GM12878 (cell line): ENCODE results near the gene ATP2C1. TPM values are rescaled to one million over a fixed set of nuclear protein-coding genes. Genes with fewer than 3 reads are reported as not detected.
A peak's percentile ranks its signal among the peaks of the same experiment; 100 is the strongest.

Experiments
- ATAC-seq: fragments of 200-7000 bp; cut with Tn5 transposase; 3 replicates; pipeline ENCODE4 v1.9.1; 2020; ENCODE audit warnings: mild to moderate bottlenecking, moderate library complexity
- BruUV-seq: library from RNA; stranded (reverse); fragments of 400-500 nt; replicated peaks from 2 replicates; lab custom pipeline; 2021; lab: Mats Ljungman, UMichigan
- CTCF ChIA-PET: fragments of 300-600 bp; sonication (Branson Sonifier 250); formaldehyde crosslinking; extraction: SDS; loops from one replicate; lab custom pipeline; 2021; ENCODE audit warnings: inconsistent platforms; lab: Yijun Ruan, JAX
- POLR2A ChIA-PET: fragments of 350-600 bp; formaldehyde crosslinking; extraction: SDS; loops from one replicate; lab custom pipeline; 2021; ENCODE audit warnings: inconsistent platforms; lab: Charles Lee
- RAD21 ChIA-PET: fragments of 300-600 bp; sonication (Branson Sonifier 250); formaldehyde crosslinking; loops from one replicate; lab custom pipeline; 2023; ENCODE audit warnings: antibody characterized with exemption; ENCODE audit not compliant: unreplicated experiment; lab: Charles Lee
- SMC1A ChIA-PET: fragments of 300-600 bp; sonication (Branson Sonifier 250); formaldehyde crosslinking; loops from one replicate; lab custom pipeline; 2023; ENCODE audit not compliant: unreplicated experiment, uncharacterized antibody; lab: Charles Lee
- DNase-seq: peaks from one replicate; pipeline ENCODE4 v3.0.0-alpha.2; 2011; ENCODE audit warnings: low read depth, low spot score
- FAIRE-seq: peaks from 3 replicates; lab custom pipeline; 2011; peaks lifted over from hg19 to GRCh38; lab: Jason Lieb, UNC
- H2AFZ ChIP-seq: 2 replicates; pipeline ENCODE4 v1.6.0; 2011; ENCODE audit warnings: low read depth, low read length, control low read depth; ENCODE audit not compliant: control insufficient read depth
- H3K27ac ChIP-seq: 2 replicates; pipeline ENCODE4 v1.5.1; 2011; ENCODE audit warnings: control low read depth; ENCODE audit not compliant: control insufficient read depth, insufficient read depth
- H3K27me3 ChIP-seq, 2 experiments: replicated peaks in 1 of 2; 2 replicates each; pipeline versions ENCODE4 v1.6.0 to v1.6.1; 2011; ENCODE audit warnings: low read length in 1 of 2; ENCODE audit not compliant: control insufficient read depth in 2 of 2, insufficient read depth in 2 of 2
- H3K36me3 ChIP-seq, 2 experiments: 2 replicates each; pipeline ENCODE4 v1.5.1; 2011; ENCODE audit warnings: low read length in 1 of 2; ENCODE audit not compliant: control insufficient read depth in 2 of 2, insufficient read depth in 2 of 2
- H3K4me1 ChIP-seq: 2 replicates; pipeline ENCODE4 v1.6.1; 2011; ENCODE audit warnings: mild to moderate bottlenecking, low read length, moderate library complexity, mixed read lengths; ENCODE audit not compliant: control insufficient read depth, insufficient read depth
- H3K4me2 ChIP-seq: 2 replicates; pipeline ENCODE4 v1.6.0; 2011; ENCODE audit warnings: control low read depth; ENCODE audit not compliant: control insufficient read depth, insufficient read depth
- H3K4me3 ChIP-seq: fragments of 200-600 bp; sonication (generic); 2 replicates; pipeline ENCODE4 v1.5.1; 2016
- H3K79me2 ChIP-seq: 2 replicates; pipeline ENCODE4 v1.6.0; 2011; ENCODE audit warnings: low read length; ENCODE audit not compliant: control insufficient read depth, insufficient read depth
- H3K9ac ChIP-seq: 2 replicates; pipeline ENCODE4 v1.8.0; 2011; ENCODE audit warnings: low read length, control low read depth, mixed read lengths; ENCODE audit not compliant: control insufficient read depth, insufficient read depth
- H3K9me3 ChIP-seq: replicated peaks from 3 replicates; pipeline ENCODE4 v1.5.1; 2011; ENCODE audit warnings: mild to moderate bottlenecking, low read length; ENCODE audit not compliant: control insufficient read depth, insufficient read depth
- H4K20me1 ChIP-seq: 2 replicates; pipeline ENCODE4 v1.6.0; 2011; ENCODE audit not compliant: control insufficient read depth, insufficient read depth
- ASH2L ChIP-seq: fragments of 300-600, 200-600 bp; sonication (generic); IDR thresholded peaks from 2 replicates; pipeline ENCODE4 v1.6.1; 2017; ENCODE audit warnings: low read depth, mild to moderate bottlenecking, borderline replicate concordance
- BRCA1 ChIP-seq: IDR thresholded peaks from 2 replicates; pipeline ENCODE4 v1.6.1; 2011; ENCODE audit warnings: low read depth, low read length, improper control_type of control experiment
- ETV6 ChIP-seq, 2 experiments: fragments of 450-650 bp in 1 of 2; IDR thresholded peaks in 1 of 2; conservative IDR thresholded peaks in 1 of 2; 2 replicates each; pipeline ENCODE4 v1.6.1; 2014; ENCODE audit warnings: antibody characterized with exemption in 1 of 2, borderline replicate concordance in 1 of 2, low read depth in 1 of 2, mild to moderate bottlenecking in 1 of 2, moderate library complexity in 1 of 2
- IKZF1 ChIP-seq: fragments of 450-650 bp; conservative IDR thresholded peaks from 2 replicates; pipeline ENCODE4 v1.6.1; 2017; ENCODE audit warnings: antibody characterized with exemption, mild to moderate bottlenecking
- JUNB ChIP-seq: IDR thresholded peaks from 2 replicates; pipeline ENCODE4 v1.6.1; 2016; ENCODE audit warnings: antibody characterized with exemption, mild to moderate bottlenecking
- MAX ChIP-seq: IDR thresholded peaks from 2 replicates; pipeline ENCODE4 v1.6.1; 2012; ENCODE audit warnings: low read depth, low read length, improper control_type of control experiment
- POLR2AphosphoS5 ChIP-seq: IDR thresholded peaks from 2 replicates; pipeline ENCODE4 v1.6.1; 2011; ENCODE audit warnings: mild to moderate bottlenecking, low read length, inconsistent platforms
- RBBP5 ChIP-seq: fragments of 200-600 bp; sonication (generic); conservative IDR thresholded peaks from 2 replicates; pipeline ENCODE4 v1.6.1; 2016
- RFX5 ChIP-seq: IDR thresholded peaks from 2 replicates; pipeline ENCODE4 v1.6.1; 2011; ENCODE audit warnings: low read depth, low read length, improper control_type of control experiment
- SREBF2 ChIP-seq: IDR thresholded peaks from 2 replicates; pipeline ENCODE4 v1.6.1; 2012; ENCODE audit warnings: mild to moderate bottlenecking, low read length
- TCF3 ChIP-seq: IDR thresholded peaks from 2 replicates; pipeline ENCODE4 v1.6.1; 2012; ENCODE audit warnings: low read depth, mild to moderate bottlenecking, low read length, borderline replicate concordance; ENCODE audit not compliant: insufficient read depth
- ZNF687 ChIP-seq: fragments of 450-650 bp; IDR thresholded peaks from 2 replicates; pipeline ENCODE4 v1.6.1; 2017; ENCODE audit warnings: mild to moderate bottlenecking, moderate library complexity
- WGBS: methylation state at CpG from one replicate; pipeline ENCODE4 v1.1.6; 2016; ENCODE audit warnings: low lambda C conversion rate; ENCODE audit not compliant: insufficient replicate concordance, insufficient coverage; ENCODE audit errors: missing lambda C conversion rate; 5-methylcytosine and 5-hydroxymethylcytosine counted together
- in situ Hi-C: fragments of 300-500 bp; cut with MboI; formaldehyde crosslinking; loops from 9 replicates; pipeline ENCODE4 v1.14.3; 2018; ENCODE audit warnings: mixed read lengths
- intact Hi-C: fragments of 100-400 bp; cut with micrococcal nuclease; formaldehyde crosslinking; loops from one replicate; pipeline ENCODE4 v1.14.2; 2022; ENCODE audit not compliant: unreplicated experiment
- polyA plus RNA-seq, 11 experiments: library from polyadenylated mRNA; depleted of rRNA in 4 of 11; unstranded in 6 of 11; stranded (reverse) in 5 of 11; fragments of >200 nt; fragmentation: Nextera tagmentation in 4 of 11; fragmentation: Illumina TruSeq in 1 of 11; extraction: Ambion mirVana in 4 of 11; extraction: Trizol in 1 of 11; gene quantifications; 1 replicate in 1 of 11; 2 replicates in 10 of 11; pipeline versions ENCODE4 v1.2.1 to v1.2.3, GENCODE V29; 2011 to 2016; ENCODE audit warnings: inconsistent platforms in 2 of 11, missing spikeins in 2 of 11, low read depth in 1 of 11
- total RNA-seq, 4 experiments: library from RNA; depleted of rRNA in 3 of 4; stranded (reverse); fragments of >200 nt in 3 of 4; fragmentation: Illumina TruSeq in 1 of 4; extraction: Trizol in 1 of 4; gene quantifications; 2 replicates each; pipeline versions ENCODE4 v1.2.1 to v1.2.3, GENCODE V29; 2013 to 2021
- TF ChIP-seq, protein P1 (sequence below): IDR thresholded peaks from 2 replicates; pipeline ENCODE4 v1.6.1; 2011; ENCODE audit warnings: borderline replicate concordance, low read depth, mild to moderate bottlenecking, moderate library complexity, mixed read lengths, low read length; ENCODE audit not compliant: insufficient read depth; ENCODE audit errors: extremely low read length
- TF ChIP-seq, protein P2 (sequence below): IDR thresholded peaks from 2 replicates; pipeline ENCODE4 v1.6.1; 2012; ENCODE audit warnings: mild to moderate bottlenecking, low read depth, low read length

ATP2C1 gene
- total and polyA plus RNA-seq, 10 of the 15 experiments (the other 5 are each of a cell fraction or from before 2014, with no cell fraction given) = 20.6 to 116 (median 55.1) TPM

DNA sequence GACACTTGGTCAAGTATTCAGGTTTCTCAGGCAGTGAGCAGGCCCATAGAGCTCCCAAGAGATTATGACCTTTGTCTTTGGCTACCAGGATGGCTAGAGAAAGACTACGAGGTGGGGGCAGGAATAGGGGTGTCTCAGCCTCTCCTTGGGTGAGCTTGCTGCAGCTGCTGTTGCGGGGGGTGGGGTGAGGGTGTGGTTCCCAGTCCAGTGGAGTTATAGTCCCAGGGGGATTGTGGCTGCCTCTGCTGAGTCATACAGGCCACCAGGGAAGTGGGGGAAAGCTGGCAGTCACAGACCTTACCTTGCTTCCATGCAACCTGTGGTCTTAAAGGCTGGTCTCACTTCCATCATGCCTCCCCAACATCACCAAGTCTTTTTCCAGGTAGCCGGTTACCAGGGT lies 31.7 kb downstream of the ATP2C1 start:
- POLR2A ChIA-PET = interaction anchor here (0.9 kb wide), 1 partner anchor 11 kb away, joined by 3 read pairs; no protein-coding TSS in a partner anchor
- ATAC-seq = peak; percentile 83
- CTCF ChIA-PET = interaction anchor here (0.7 to 1.7 kb wide), 3 partner anchors 10 to 165 kb away, joined by 3 to 6 read pairs (median 3); no protein-coding TSS in a partner anchor
- TF ChIP-seq, protein P1, sequence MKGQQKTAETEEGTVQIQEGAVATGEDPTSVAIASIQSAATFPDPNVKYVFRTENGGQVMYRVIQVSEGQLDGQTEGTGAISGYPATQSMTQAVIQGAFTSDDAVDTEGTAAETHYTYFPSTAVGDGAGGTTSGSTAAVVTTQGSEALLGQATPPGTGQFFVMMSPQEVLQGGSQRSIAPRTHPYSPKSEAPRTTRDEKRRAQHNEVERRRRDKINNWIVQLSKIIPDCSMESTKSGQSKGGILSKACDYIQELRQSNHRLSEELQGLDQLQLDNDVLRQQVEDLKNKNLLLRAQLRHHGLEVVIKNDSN = no peak
- TF ChIP-seq TCF3 = no peak
- TF ChIP-seq MAX = no peak
- TF ChIP-seq POLR2AphosphoS5 = no peak
- no peak for TF ChIP-seq RFX5
- no peak for TF ChIP-seq SREBF2
- no peak for TF ChIP-seq RBBP5
- TF ChIP-seq, protein P2, sequence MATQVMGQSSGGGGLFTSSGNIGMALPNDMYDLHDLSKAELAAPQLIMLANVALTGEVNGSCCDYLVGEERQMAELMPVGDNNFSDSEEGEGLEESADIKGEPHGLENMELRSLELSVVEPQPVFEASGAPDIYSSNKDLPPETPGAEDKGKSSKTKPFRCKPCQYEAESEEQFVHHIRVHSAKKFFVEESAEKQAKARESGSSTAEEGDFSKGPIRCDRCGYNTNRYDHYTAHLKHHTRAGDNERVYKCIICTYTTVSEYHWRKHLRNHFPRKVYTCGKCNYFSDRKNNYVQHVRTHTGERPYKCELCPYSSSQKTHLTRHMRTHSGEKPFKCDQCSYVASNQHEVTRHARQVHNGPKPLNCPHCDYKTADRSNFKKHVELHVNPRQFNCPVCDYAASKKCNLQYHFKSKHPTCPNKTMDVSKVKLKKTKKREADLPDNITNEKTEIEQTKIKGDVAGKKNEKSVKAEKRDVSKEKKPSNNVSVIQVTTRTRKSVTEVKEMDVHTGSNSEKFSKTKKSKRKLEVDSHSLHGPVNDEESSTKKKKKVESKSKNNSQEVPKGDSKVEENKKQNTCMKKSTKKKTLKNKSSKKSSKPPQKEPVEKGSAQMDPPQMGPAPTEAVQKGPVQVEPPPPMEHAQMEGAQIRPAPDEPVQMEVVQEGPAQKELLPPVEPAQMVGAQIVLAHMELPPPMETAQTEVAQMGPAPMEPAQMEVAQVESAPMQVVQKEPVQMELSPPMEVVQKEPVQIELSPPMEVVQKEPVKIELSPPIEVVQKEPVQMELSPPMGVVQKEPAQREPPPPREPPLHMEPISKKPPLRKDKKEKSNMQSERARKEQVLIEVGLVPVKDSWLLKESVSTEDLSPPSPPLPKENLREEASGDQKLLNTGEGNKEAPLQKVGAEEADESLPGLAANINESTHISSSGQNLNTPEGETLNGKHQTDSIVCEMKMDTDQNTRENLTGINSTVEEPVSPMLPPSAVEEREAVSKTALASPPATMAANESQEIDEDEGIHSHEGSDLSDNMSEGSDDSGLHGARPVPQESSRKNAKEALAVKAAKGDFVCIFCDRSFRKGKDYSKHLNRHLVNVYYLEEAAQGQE = no peak
- TF ChIP-seq ASH2L = no peak
- TF ChIP-seq ETV6 (conservative IDR thresholded peaks at IDR 0.05 in 1 of 2, IDR thresholded peaks at IDR 0.05 in 1 of 2; ENCODE audit: borderline replicate concordance in 1 of 2, low read depth in 1 of 2) = peak in 1 of 2 experiments; percentile 39; a peak in 1 of 4 replicates
- TF ChIP-seq BRCA1 = no peak
- TF ChIP-seq ZNF687 = no peak
- TF ChIP-seq IKZF1 = peak; percentile 89
- TF ChIP-seq JUNB = peak; percentile 76

More for the DNA sequence above, 31.7 kb downstream of the ATP2C1 start:
- 0 out of 2 replicates have a peak overlapping the region, but pooled peaks have one; percentile 33 for H3K4me2 ChIP-seq
- H3K4me3 ChIP-seq = no peak overlapping the region
- no TSS peak for BruUV-seq
- WGBS = 0% methylated on average over 3 of the region's 3 CpGs
- DNase-seq = peak; percentile 56
- in situ Hi-C loops = no loop called here
- FAIRE-seq = no peak
- H3K79me2 ChIP-seq = peaks cover 65% of the 10 kb centered on the region
- H3K27me3 ChIP-seq = no peaks in the 10 kb centered on the region
- intact Hi-C loops = no loop called here
- no peak overlapping the region for H3K9ac ChIP-seq
- no peaks in the 10 kb centered on the region; a peak in 1 of 4 replicates for H3K36me3 ChIP-seq
- ChIA-PET RAD21 (interaction anchor here (1.3 kb wide), 1 partner anchor 176 kb away, joined by 5 read pairs; no protein-coding TSS in a partner anchor), SMC1A (interaction anchor here (1.1 to 2.6 kb wide), 7 partner anchors 13 to 139 kb away, joined by 3 to 13 read pairs (median 8); partner anchors contain the start of gene ATP2C1)
- 0 out of 2 replicates have a peak overlapping the region, but pooled peaks have one; percentile 11 for H3K27ac ChIP-seq
- H4K20me1 ChIP-seq = peaks cover 5% of the 10 kb centered on the region
- H3K9me3 ChIP-seq = peaks cover 9% of the 10 kb centered on the region
- H3K4me1 ChIP-seq = peaks cover 11% of the 10 kb centered on the region
- no peak overlapping the region for H2AFZ ChIP-seq
